GM19193 (cell line): Measurements from ENCODE around the gene SAP30L.

Source experiments
- POLR2A ChIP-seq: IDR thresholded peaks from 4 replicates; pipeline ENCODE4 v1.6.1; 2011; ENCODE audit not compliant: insufficient read depth, insufficient read length; ENCODE audit errors: extremely low read depth

Gene SAP30L

GRCh38 chr5:154479160-154479943, 33.6 kb downstream of the SAP30L start:
- no peak for TF ChIP-seq POLR2A

GRCh38 chr5:154479944-154480750, 34.4 kb downstream of the SAP30L start:
- TF ChIP-seq POLR2A = no peak

GRCh38 chr5:154480847-154481246, 35.0 kb downstream of the SAP30L start:
- no peak for TF ChIP-seq POLR2A

GRCh38 chr5:154481584-154482381, 36.0 kb downstream of the SAP30L start:
- TF ChIP-seq POLR2A = no peak

GRCh38 chr5:154482528-154483449, 37.0 kb downstream of the SAP30L start:
- no peak for TF ChIP-seq POLR2A

- TF ChIP-seq POLR2A = no peak
These were observed 38.0 kb downstream of the SAP30L start for GRCh38 chr5:154483654-154484392.

- no peak for TF ChIP-seq POLR2A
These were observed 38.7 kb downstream of the SAP30L start for GRCh38 chr5:154484393-154485095.

- TF ChIP-seq POLR2A = no peak
These were observed 39.3 kb downstream of the SAP30L start for GRCh38 chr5:154485096-154485491.

GRCh38 chr5:154485850-154486426, 40.1 kb downstream of the SAP30L start:
- no peak for TF ChIP-seq POLR2A

GRCh38 chr5:154486427-154486866, 40.6 kb downstream of the SAP30L start:
- no peak for TF ChIP-seq POLR2A

- no peak for TF ChIP-seq POLR2A
These were observed 41.7 kb downstream of the SAP30L start for GRCh38 chr5:154487541-154487940.

GRCh38 chr5:154491941-154492340, 46.1 kb downstream of the SAP30L start:
- no peak for TF ChIP-seq POLR2A

- TF ChIP-seq POLR2A = no peak
These were observed 47.5 kb downstream of the SAP30L start for GRCh38 chr5:154493274-154493673.

- no peak for TF ChIP-seq POLR2A
These were observed 48.2 kb downstream of the SAP30L start for GRCh38 chr5:154494036-154494435.
